Glutamatergic neuron (in vitro differentiated cells): ENCODE results near the gene WWOX. TPM values are rescaled to one million over a fixed set of nuclear protein-coding genes. Genes with fewer than 3 reads are reported as not detected.

ENCODE experiments used
- DNase-seq: peaks from one replicate; pipeline ENCODE4 v3.0.0; 2022
- H3K27ac Mint-ChIP-seq: one replicate; pipeline ENCODE4 v1.8.0; 2020; ENCODE audit warnings: mild to moderate bottlenecking, mixed read lengths, inconsistent platforms; ENCODE audit not compliant: unreplicated experiment
- H3K27me3 Mint-ChIP-seq: one replicate; pipeline ENCODE4 v1.8.0; 2020; ENCODE audit warnings: mild to moderate bottlenecking, moderate library complexity, mixed read lengths, inconsistent platforms; ENCODE audit not compliant: unreplicated experiment
- H3K36me3 Mint-ChIP-seq: one replicate; pipeline ENCODE4 v1.8.0; 2020; ENCODE audit warnings: mild to moderate bottlenecking, mixed read lengths, inconsistent platforms; ENCODE audit not compliant: unreplicated experiment
- H3K4me1 Mint-ChIP-seq: one replicate; pipeline ENCODE4 v1.8.0; 2020; ENCODE audit warnings: mild to moderate bottlenecking, low read depth, mixed read lengths, inconsistent platforms; ENCODE audit not compliant: unreplicated experiment
- H3K4me3 Mint-ChIP-seq: one replicate; pipeline ENCODE4 v1.8.0; 2020; ENCODE audit warnings: mild to moderate bottlenecking, mixed read lengths, inconsistent platforms; ENCODE audit not compliant: unreplicated experiment
- H3K9me3 Mint-ChIP-seq: one replicate; pipeline ENCODE4 v1.8.0; 2020; ENCODE audit warnings: mild to moderate bottlenecking, moderate library complexity, mixed read lengths, inconsistent platforms; ENCODE audit not compliant: unreplicated experiment
- CTCF ChIP-seq: fragments of 200-600 bp; sonication (generic); IDR thresholded peaks from one replicate; pipeline ENCODE4 v1.5.0; 2021; ENCODE audit not compliant: partially characterized antibody, unreplicated experiment
- total RNA-seq: library from RNA; stranded (reverse); fragmentation: NEBNext Ultra II Directional; extraction: Animal tissue kit (Norgen Biotek cat#: 25700); gene quantifications from one replicate; pipeline ENCODE4 v1.2.1, GENCODE V29; 2021; ENCODE audit not compliant: unreplicated experiment

Gene WWOX
- total RNA-seq, 1 donor from 2014 or later = 10.3 TPM

- no peaks in the 10 kb centered on the region for H3K27me3 Mint-ChIP-seq
- no peak for DNase-seq
- no peaks in the 10 kb centered on the region for H3K4me1 Mint-ChIP-seq
- H3K36me3 Mint-ChIP-seq = no peaks in the 10 kb centered on the region
- no peak overlapping the region for H3K27ac Mint-ChIP-seq
- TF ChIP-seq CTCF = no peak
- no peak overlapping the region for H3K4me3 Mint-ChIP-seq
- no peaks in the 10 kb centered on the region for H3K9me3 Mint-ChIP-seq
Measured at GRCh38 chr16:78381060-78381459, 281.6 kb downstream of the WWOX start.

- no peak for DNase-seq
- Mint-ChIP-seq H3K36me3 (no peaks in the 10 kb centered on the region), H3K27ac (no peak overlapping the region), H3K4me3 (no peak overlapping the region), H3K9me3 (no peaks in the 10 kb centered on the region), H3K27me3 (peaks cover 2% of the 10 kb centered on the region), H3K4me1 (no peaks in the 10 kb centered on the region)
- no peak for TF ChIP-seq CTCF
Measured at GRCh38 chr16:78383118-78383517, 283.7 kb downstream of the WWOX start.

GRCh38 chr16:78385086-78385805 lies 285.8 kb downstream of the WWOX start:
- no peak for DNase-seq
- no peaks in the 10 kb centered on the region for H3K4me1 Mint-ChIP-seq
- peaks cover 2% of the 10 kb centered on the region for H3K27me3 Mint-ChIP-seq
- H3K9me3 Mint-ChIP-seq = no peaks in the 10 kb centered on the region
- no peak for TF ChIP-seq CTCF
- no peak overlapping the region for H3K27ac Mint-ChIP-seq
- H3K4me3 Mint-ChIP-seq = no peak overlapping the region
- no peaks in the 10 kb centered on the region for H3K36me3 Mint-ChIP-seq

DNA sequence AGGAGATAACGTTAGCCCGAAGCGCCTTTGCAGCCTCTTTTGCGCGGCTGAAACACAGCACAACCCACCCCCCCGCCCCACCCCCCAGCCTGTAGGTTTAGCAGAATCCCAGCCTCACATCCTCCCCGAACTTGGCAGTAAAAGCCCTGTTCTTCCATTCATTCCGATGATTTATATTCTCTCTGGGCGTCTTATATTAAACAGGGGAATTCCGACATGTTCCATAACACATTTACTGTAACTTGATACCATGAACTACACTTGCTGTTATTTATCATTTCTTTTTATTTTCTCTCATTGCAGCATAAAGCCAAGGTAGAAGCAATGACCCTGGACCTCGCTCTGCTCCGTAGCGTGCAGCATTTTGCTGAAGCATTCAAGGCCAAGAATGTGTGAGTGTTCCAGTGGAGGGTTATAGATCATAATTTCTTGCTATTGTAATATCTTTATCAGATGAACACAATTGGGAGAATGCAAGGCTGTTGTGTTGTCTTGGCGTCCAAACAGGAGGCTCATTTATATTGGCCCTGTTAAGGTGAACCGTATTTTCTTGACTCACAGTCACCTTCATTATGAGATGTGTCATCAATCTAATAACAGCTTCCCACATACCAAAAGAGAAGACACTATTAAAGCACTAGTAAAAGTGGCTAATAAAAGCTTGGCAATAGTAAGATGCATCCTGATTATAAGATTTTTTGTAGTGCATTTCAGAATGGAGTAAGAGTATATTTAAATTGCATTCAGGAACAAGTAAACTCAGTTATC lies 287.3 kb downstream of the WWOX start:
- Mint-ChIP-seq H3K4me3 (no peak overlapping the region), H3K27me3 (peaks cover 2% of the 10 kb centered on the region), H3K9me3 (no peaks in the 10 kb centered on the region), H3K36me3 (no peaks in the 10 kb centered on the region), H3K27ac (no peak overlapping the region), H3K4me1 (no peaks in the 10 kb centered on the region)
- no peak for TF ChIP-seq CTCF
- no peak for DNase-seq

DNA sequence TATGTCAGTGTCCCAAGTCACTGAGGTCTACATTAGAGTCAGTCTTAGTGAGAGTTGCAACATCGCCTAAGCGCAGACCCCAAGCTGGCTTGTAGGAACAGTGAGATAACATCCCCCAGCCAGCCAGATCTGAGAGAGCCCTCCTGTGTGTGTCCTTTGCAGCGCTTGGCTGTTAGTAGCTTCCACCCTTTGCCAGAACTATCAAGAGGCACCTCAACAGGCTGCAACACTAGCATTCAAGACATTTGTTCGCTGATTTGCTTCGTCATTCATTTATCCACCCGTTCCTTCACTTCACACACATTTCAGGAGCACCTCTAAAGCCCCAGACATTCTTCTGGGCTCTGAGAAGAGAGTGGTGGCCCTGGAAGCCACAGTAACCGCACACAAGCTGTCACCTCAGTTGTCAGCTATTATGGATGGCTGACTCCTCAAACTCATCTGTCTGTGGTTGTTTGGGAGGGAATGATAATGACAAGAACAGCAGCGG lies 289.6 kb downstream of the WWOX start:
- no peak for TF ChIP-seq CTCF
- Mint-ChIP-seq H3K4me1 (no peaks in the 10 kb centered on the region), H3K27me3 (peaks cover 2% of the 10 kb centered on the region), H3K36me3 (peaks cover 6% of the 10 kb centered on the region), H3K27ac (no peak overlapping the region), H3K4me3 (no peak overlapping the region), H3K9me3 (peaks cover 3% of the 10 kb centered on the region)
- no peak for DNase-seq
